Fibroblast of lung (primary cell): Measurements from ENCODE around the gene TUBB. TPM values are rescaled to one million over a fixed set of nuclear protein-coding genes. Genes with fewer than 3 reads are reported as not detected.
"Not testable (repeated sequence)": the region's sequence is repeated elsewhere in the genome, so short reads cannot be mapped to it uniquely, and the experiment has no call there.

Experiments used
- DNase-seq, 2 donors: peaks; one replicate each; pipeline versions ENCODE4 v3.0.0 to v3.0.0-alpha.2; 2010; ENCODE audit warnings: low read depth in 2 of 2
- H2AFZ ChIP-seq: 2 replicates; pipeline ENCODE4 v1.5.1; 2012; ENCODE audit warnings: low read length, control low read depth, inconsistent platforms
- H3K27ac ChIP-seq: 2 replicates; pipeline ENCODE4 v1.5.1; 2011; ENCODE audit warnings: low read length, control low read depth; ENCODE audit not compliant: insufficient read depth
- H3K27me3 ChIP-seq: 2 replicates; pipeline ENCODE4 v1.5.1; 2011; ENCODE audit warnings: mild to moderate bottlenecking, low read length; ENCODE audit not compliant: control insufficient read depth, insufficient read depth
- H3K36me3 ChIP-seq: 2 replicates; pipeline ENCODE4 v1.5.1; 2011; ENCODE audit warnings: low read length; ENCODE audit not compliant: control insufficient read depth, insufficient read depth
- H3K4me1 ChIP-seq: 2 replicates; pipeline ENCODE4 v1.5.1; 2011; ENCODE audit warnings: low read length; ENCODE audit not compliant: control insufficient read depth, insufficient read depth; ENCODE audit errors: extremely low read depth
- H3K4me2 ChIP-seq: 2 replicates; pipeline ENCODE4 v1.5.1; 2011; ENCODE audit warnings: low read length, control low read depth; ENCODE audit not compliant: insufficient read depth; ENCODE audit errors: extremely low read depth
- H3K4me3 ChIP-seq, 4 experiments: fragments of 200-600 bp in 1 of 4; sonication (generic) in 1 of 4; replicated peaks in 1 of 4; 2 replicates each; pipeline ENCODE4 v1.5.1; 2011 to 2016; ENCODE audit warnings: low read length in 4 of 4, low read depth in 3 of 4, mild to moderate bottlenecking in 3 of 4, control low read depth in 2 of 4, inconsistent platforms in 1 of 4, mixed read lengths in 1 of 4; ENCODE audit not compliant: insufficient read depth in 1 of 4; ENCODE audit errors: control extremely low read depth in 1 of 4
- H3K79me2 ChIP-seq: 2 replicates; pipeline ENCODE4 v1.5.1; 2012; ENCODE audit warnings: mild to moderate bottlenecking, low read length, inconsistent platforms; ENCODE audit not compliant: control insufficient read depth, insufficient read depth
- H3K9ac ChIP-seq: 2 replicates; pipeline ENCODE4 v1.5.1; 2011; ENCODE audit warnings: mild to moderate bottlenecking, low read length, control low read depth; ENCODE audit not compliant: insufficient read depth
- H3K9me3 ChIP-seq: 2 replicates; pipeline ENCODE4 v1.5.1; 2012; ENCODE audit warnings: low read depth, low read length; ENCODE audit not compliant: control insufficient read depth, insufficient read depth
- H4K20me1 ChIP-seq: 2 replicates; pipeline ENCODE4 v1.5.1; 2011; ENCODE audit warnings: low read length; ENCODE audit not compliant: control insufficient read depth, insufficient read depth; ENCODE audit errors: extremely low read depth
- CTCF ChIP-seq, 2 donors: IDR thresholded peaks in 1 of 2; conservative IDR thresholded peaks in 1 of 2; 1 replicate in 1 of 2; 2 replicates in 1 of 2; pipeline ENCODE4 v1.5.1; 2011 to 2012; ENCODE audit warnings: low read length in 2 of 2, control low read depth in 1 of 2, inconsistent platforms in 1 of 2, low read depth in 1 of 2, mild to moderate bottlenecking in 1 of 2
- EZH2 ChIP-seq: IDR thresholded peaks from 2 replicates; pipeline ENCODE4 v1.5.1; 2012; ENCODE audit warnings: low read length, control low read depth, mild to moderate bottlenecking; ENCODE audit errors: missing control alignments
- polyA plus RNA-seq, 2 donors: library from polyadenylated mRNA; depleted of rRNA in 1 of 2; stranded (reverse) in 1 of 2; unstranded in 1 of 2; fragments of >200 nt; gene quantifications; 2 replicates each; pipeline ENCODE4 v1.2.1, GENCODE V29; 2011 to 2012; ENCODE audit warnings: missing spikeins in 1 of 2
- total RNA-seq: library from RNA; depleted of rRNA; stranded (reverse); fragments of >200 nt; gene quantifications from 2 replicates; pipeline ENCODE4 v1.2.1, GENCODE V29; 2014

Gene TUBB
- total and polyA plus RNA-seq, 2 donors (not counting 1 experiment from before 2014, with no cell fraction given): 551 to 1,493 TPM

GRCh38 chr6:30761791-30762429 is 41.8 kb downstream of the TUBB start:
- Histone ChIP-seq H3K4me1 (peaks cover 18% of the 10 kb centered on the region), H3K4me2 (no peak overlapping the region), H3K9ac (no peak overlapping the region), H3K9me3 (no peaks in the 10 kb centered on the region), H3K79me2 (no peaks in the 10 kb centered on the region), H4K20me1 (no peaks in the 10 kb centered on the region), H3K36me3 (no peaks in the 10 kb centered on the region), H2AFZ (no peak overlapping the region), H3K4me3 (no peak overlapping the region), H3K27ac (no peak overlapping the region), H3K27me3 (no peaks in the 10 kb centered on the region)
- DNase-seq: no peak
- TF ChIP-seq EZH2 (no peak), CTCF (conservative IDR thresholded peaks at IDR 0.05 in 1 of 2, IDR thresholded peaks at IDR 0.05 in 1 of 2; ENCODE audit: low read depth in 1 of 2, low read length in 2 of 2) (no peak)

GRCh38 chr6:30763155-30763617 is 43.0 kb downstream of the TUBB start:
- Histone ChIP-seq H3K4me2 (no peak overlapping the region), H4K20me1 (no peaks in the 10 kb centered on the region), H3K9ac (no peak overlapping the region), H2AFZ (no peak overlapping the region), H3K79me2 (no peaks in the 10 kb centered on the region), H3K4me1 (peaks cover 18% of the 10 kb centered on the region), H3K27me3 (no peaks in the 10 kb centered on the region), H3K36me3 (no peaks in the 10 kb centered on the region), H3K9me3 (no peaks in the 10 kb centered on the region), H3K4me3 (no peak overlapping the region), H3K27ac (no peak overlapping the region)
- no peak for TF ChIP-seq CTCF (conservative IDR thresholded peaks at IDR 0.05 in 1 of 2, IDR thresholded peaks at IDR 0.05 in 1 of 2; ENCODE audit: low read depth in 1 of 2, low read length in 2 of 2)
- TF ChIP-seq EZH2: no peak
- no peak for DNase-seq

GRCh38 chr6:30763618-30764489 is 43.7 kb downstream of the TUBB start:
- DNase-seq: peak in 1 of 2 donors; percentile 89
- Histone ChIP-seq H3K36me3 (no peaks in the 10 kb centered on the region), H3K4me3 (no peak overlapping the region), H3K4me1 (peaks cover 19% of the 10 kb centered on the region), H3K9ac (no peak overlapping the region), H3K27ac (no peak overlapping the region), H3K9me3 (no peaks in the 10 kb centered on the region), H3K4me2 (no peak overlapping the region), H3K27me3 (no peaks in the 10 kb centered on the region), H2AFZ (peak overlapping the region; percentile 46), H4K20me1 (no peaks in the 10 kb centered on the region), H3K79me2 (no peaks in the 10 kb centered on the region)
- TF ChIP-seq CTCF (conservative IDR thresholded peaks at IDR 0.05 in 1 of 2, IDR thresholded peaks at IDR 0.05 in 1 of 2; ENCODE audit: low read depth in 1 of 2, low read length in 2 of 2): no peak
- no peak for TF ChIP-seq EZH2

GRCh38 chr6:30764490-30765043 is 44.4 kb downstream of the TUBB start:
- peaks cover 20% of the 10 kb centered on the region for H3K4me1 ChIP-seq
- H3K9me3 ChIP-seq, H3K36me3 ChIP-seq, H2AFZ ChIP-seq, DNase-seq, H3K4me2 ChIP-seq, H3K9ac ChIP-seq, H3K79me2 ChIP-seq, H3K27me3 ChIP-seq, H3K27ac ChIP-seq, H4K20me1 ChIP-seq, H3K4me3 ChIP-seq: not testable (repeated sequence)
